Ishikawa (cell line): ENCODE data around the gene CCDC78.

Source experiments
- CEBPB ChIP-seq: IDR thresholded peaks from 2 replicates; pipeline ENCODE4 v1.6.1; 2012
- CREB1 ChIP-seq: IDR thresholded peaks from 2 replicates; pipeline ENCODE4 v1.6.1; 2012; ENCODE audit warnings: low read depth
- EGR1 ChIP-seq: IDR thresholded peaks from 2 replicates; pipeline ENCODE4 v1.6.1; 2012
- EP300 ChIP-seq: IDR thresholded peaks from 2 replicates; pipeline ENCODE4 v1.6.1; 2012; ENCODE audit warnings: borderline replicate concordance
- FOXM1 ChIP-seq: IDR thresholded peaks from 2 replicates; pipeline ENCODE4 v1.6.1; 2012; ENCODE audit warnings: low read depth, borderline replicate concordance
- MAX ChIP-seq: IDR thresholded peaks from 2 replicates; pipeline ENCODE4 v1.6.1; 2012
- NFIC ChIP-seq: IDR thresholded peaks from 2 replicates; pipeline ENCODE4 v1.6.1; 2012
- RAD21 ChIP-seq: IDR thresholded peaks from 2 replicates; pipeline ENCODE4 v1.6.1; 2012; ENCODE audit warnings: low read depth
- REST ChIP-seq: IDR thresholded peaks from 2 replicates; pipeline ENCODE4 v1.6.1; 2012; ENCODE audit warnings: low read depth, mild to moderate bottlenecking
- TAF1 ChIP-seq: IDR thresholded peaks from 2 replicates; pipeline ENCODE4 v1.6.1; 2012; ENCODE audit warnings: low read depth, mild to moderate bottlenecking
- TCF12 ChIP-seq: IDR thresholded peaks from 2 replicates; pipeline ENCODE4 v1.6.1; 2012; ENCODE audit warnings: low read depth
- TEAD4 ChIP-seq: IDR thresholded peaks from 2 replicates; pipeline ENCODE4 v1.6.1; 2012
- YY1 ChIP-seq: IDR thresholded peaks from 2 replicates; pipeline ENCODE4 v1.6.1; 2012; ENCODE audit warnings: low read depth
- ZBTB7A ChIP-seq: IDR thresholded peaks from 2 replicates; pipeline ENCODE4 v1.6.1; 2012; ENCODE audit warnings: low read depth
- TF ChIP-seq, protein P1 (sequence below): IDR thresholded peaks from 2 replicates; pipeline ENCODE4 v1.6.1; 2012

The CCDC78 gene

GRCh38 chr16:725463-726187 lies 618 bp downstream of the CCDC78 start:
- TF ChIP-seq YY1 (no peak), REST (no peak), TAF1 (no peak), TEAD4 (no peak), MAX (no peak), FOXM1 (no peak), CEBPB (no peak)
- TF ChIP-seq, protein P1, sequence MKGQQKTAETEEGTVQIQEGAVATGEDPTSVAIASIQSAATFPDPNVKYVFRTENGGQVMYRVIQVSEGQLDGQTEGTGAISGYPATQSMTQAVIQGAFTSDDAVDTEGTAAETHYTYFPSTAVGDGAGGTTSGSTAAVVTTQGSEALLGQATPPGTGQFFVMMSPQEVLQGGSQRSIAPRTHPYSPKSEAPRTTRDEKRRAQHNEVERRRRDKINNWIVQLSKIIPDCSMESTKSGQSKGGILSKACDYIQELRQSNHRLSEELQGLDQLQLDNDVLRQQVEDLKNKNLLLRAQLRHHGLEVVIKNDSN: no peak

DNA sequence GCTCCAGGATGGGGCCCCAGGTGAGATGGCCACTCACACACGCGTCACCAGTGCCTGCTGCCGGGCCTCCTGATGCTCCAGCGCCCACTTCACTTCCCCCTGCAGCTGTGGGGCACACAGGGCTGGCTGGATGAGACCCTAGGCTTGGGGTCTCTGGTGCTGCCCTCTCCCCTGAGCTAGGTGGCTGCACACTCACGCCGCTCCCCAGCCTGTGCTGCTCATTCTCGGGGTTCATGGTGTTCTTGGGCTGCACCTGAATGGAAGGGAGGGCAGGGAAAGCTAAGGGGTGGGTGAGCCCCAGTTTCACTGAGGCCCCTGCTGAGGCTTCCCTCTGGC lies 1.2 kb downstream of the CCDC78 start:
- TF ChIP-seq CREB1: no peak
- TF ChIP-seq TAF1: no peak
- no peak for TF ChIP-seq EGR1

DNA sequence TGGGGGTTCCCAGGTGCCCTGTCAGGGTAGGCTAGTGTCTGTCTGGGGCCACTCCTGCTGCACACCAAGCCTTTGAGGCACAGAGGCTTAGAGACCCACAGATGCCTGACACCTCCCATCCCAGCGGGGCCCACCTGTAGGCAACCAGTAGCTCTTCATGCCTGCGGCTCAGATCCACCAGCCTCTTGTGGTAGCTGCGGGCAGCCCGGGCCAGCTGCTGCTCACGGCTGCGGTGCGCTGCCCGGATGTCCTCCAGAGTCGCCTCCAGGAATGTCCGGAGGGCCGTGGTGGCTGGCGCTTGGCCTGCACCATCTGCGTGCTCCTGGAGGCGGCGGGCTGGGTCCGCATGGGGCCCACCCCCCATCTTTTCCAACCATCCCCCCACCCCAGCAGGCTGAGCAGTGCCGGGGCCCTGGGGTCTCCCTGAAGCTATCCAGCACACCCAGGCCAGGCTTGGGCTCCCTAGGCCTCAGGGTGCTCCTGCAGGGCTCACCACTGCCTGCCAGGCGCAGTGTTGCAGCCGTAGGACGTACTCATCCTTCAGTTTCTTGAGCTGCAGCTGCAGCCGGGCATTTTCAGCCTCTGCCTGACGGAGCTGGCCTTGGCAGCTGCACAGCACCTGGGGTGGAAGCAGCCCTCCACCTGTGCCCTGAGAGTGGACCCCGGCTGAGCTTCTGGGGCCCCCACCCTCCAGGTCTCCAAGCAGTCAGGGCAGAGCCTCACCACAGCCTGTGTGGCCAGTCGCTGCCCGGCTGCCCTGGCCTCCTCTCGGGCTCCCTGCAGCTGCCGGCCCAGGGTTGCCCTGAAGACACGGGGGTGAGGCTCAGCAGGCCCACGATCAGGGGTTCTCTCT lies 1.8 kb downstream of the CCDC78 start:
- TF ChIP-seq CEBPB: no peak
- TF ChIP-seq ZBTB7A: no peak
- no peak for TF ChIP-seq CREB1
- TF ChIP-seq NFIC: no peak
- no peak for TF ChIP-seq EGR1

DNA sequence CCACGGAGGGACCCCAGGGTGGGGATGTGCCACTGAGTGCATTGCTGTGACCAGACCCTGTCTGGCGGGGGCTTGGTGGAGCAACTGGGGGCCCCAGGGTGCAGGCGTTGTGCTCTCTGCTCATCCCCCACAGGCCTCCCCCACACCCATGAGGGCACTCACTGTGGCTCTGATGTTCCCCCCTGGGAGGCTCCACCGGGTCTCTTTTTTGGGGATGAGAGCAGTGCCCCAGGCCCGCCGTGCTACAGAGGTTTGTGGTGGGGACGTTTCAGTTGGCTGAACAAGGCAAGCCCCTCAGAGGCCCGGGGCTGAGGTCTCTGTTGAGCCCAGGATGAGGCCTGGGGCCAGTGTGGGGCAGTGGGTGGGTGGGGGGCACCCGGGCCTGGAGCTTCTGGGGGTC lies 2.5 kb downstream of the CCDC78 start:
- TF ChIP-seq EGR1: no peak
- TF ChIP-seq RAD21: no peak
- TF ChIP-seq REST: no peak
- TF ChIP-seq TAF1: no peak
- no peak for TF ChIP-seq MAX

DNA sequence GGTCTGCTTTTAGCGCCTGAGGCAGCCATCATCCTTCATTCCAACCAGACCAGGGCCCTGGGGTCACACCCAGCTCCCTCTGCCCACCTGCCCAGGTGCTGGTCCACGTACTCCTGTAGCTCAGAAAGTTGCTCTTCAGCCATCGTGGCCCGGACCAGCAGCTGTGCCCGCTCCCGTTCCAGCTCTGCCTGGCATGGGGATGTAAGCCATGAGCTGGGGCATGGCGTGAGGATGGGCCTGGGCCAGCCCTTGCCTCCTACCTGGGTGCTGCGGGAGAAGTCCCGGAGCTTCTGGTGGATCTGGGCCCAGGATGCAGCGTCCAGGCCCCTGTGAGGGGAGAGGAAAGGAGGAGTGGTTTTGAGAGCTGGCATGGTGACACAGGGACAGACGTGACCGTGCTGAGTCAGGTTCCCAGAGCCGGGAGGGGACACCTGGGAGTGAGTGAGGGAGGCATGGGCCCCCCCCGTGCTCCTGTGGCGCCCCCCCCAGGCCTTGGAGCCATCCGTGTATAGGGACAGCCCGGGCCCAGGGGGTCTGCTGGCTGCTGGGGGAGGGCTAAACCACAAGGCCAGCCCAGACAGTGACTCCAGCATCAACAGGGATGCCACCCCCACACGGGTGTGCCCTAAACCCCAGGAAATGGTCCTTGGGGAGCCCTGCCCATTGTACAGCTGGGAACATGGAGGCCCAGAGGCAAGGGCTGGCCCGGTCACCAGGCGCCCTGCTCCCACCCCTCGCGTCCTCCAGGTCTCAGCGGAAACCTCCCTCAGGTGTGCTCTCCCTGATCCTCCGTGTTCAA lies 3.2 kb downstream of the CCDC78 start:
- TF ChIP-seq RAD21: no peak

GRCh38 chr16:721765-722540 lies 4.3 kb downstream of the CCDC78 start:
- TF ChIP-seq CREB1 (no peak), ZBTB7A (no peak), RAD21 (no peak), MAX (no peak), TAF1 (no peak), TEAD4 (no peak), EP300 (no peak), TCF12 (no peak), REST (no peak), EGR1 (no peak), NFIC (no peak), YY1 (no peak), CEBPB (no peak), FOXM1 (no peak)
- TF ChIP-seq, protein P1: no peak
